GM20000 (cell line): ENCODE results near the gene TLR2.

Experiments
- DNase-seq: peaks from one replicate; pipeline ENCODE4 v3.0.0; 2012; ENCODE audit warnings: low spot score
- CTCF ChIP-seq: IDR thresholded peaks from 2 replicates; pipeline ENCODE4 v1.5.1; 2012; ENCODE audit warnings: mild to moderate bottlenecking, control low read depth; ENCODE audit errors: extremely low read depth, missing control alignments

Gene TLR2

DNA sequence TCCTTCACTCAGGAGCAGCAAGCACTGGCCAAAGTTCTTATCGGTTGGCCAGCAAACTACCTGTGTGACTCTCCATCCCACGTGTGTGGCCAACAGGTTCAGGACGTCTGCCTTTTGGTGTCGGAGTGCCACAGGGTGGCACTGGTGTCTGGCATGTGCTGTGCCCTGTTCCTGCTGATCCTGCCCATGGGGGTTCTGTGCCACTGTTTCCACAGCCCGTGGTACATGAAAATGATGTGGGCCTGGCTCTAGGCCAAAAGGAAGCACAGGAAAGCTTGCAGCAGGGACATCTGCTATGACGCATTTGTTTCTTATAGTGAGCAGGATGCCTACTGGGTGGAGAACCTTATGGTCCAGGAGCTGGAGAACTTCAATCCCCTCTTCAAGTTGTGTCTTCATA lies 4.6 kb upstream of the TLR2 start:
- DNase-seq: no peak

DNA sequence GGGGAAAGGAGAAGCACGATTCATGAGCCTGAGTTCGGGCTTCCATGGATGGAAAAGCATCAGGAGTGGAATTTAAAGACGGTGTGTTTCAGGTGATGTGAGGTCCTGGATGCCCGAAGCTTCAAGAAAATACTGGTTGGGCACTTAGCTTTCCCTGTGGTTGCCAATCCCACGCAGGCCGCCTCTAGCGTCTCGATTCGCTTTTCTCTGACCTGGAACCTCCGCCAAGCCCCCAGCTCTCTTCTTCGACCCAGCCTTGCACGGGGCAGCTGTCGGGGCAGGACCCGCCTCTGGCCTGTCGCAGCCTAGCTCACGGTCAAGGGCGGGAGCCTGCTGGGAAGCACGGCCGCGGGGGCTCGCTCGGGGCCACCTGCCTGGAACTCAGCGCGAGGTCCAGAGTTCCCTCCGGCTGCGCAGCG lies 308 bp upstream of the TLR2 start:
- no peak for DNase-seq
- TF ChIP-seq CTCF: no peak

More for the DNA sequence above, 4.6 kb upstream of the TLR2 start:
- no peak for TF ChIP-seq CTCF

DNA sequence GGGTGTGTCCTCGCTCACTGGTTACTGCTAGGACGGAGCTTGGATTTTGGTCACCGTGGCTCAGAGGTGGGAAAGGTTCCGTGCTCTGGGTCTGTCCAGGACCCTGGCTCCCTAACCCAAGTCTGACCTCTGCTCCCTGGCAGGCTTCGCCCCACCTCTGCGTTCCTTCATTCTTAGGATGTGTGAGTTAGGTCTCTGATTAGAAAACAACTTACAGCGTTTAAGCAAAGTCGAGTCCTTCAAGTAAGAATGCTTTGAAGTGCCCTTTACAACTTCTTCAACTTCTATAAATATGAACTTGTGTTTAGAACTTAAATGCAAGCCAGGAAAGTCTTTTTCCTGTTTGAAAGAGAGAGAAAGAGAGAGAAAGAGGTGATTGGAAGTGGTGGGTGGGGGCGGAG lies 891 bp downstream of the TLR2 start:
- TF ChIP-seq CTCF: no peak
- peak; percentile 47 for DNase-seq

- no peak for TF ChIP-seq CTCF
- no peak for DNase-seq
These were observed 20.4 kb downstream of the TLR2 start for GRCh38 chr4:153704522-153704921.

DNA sequence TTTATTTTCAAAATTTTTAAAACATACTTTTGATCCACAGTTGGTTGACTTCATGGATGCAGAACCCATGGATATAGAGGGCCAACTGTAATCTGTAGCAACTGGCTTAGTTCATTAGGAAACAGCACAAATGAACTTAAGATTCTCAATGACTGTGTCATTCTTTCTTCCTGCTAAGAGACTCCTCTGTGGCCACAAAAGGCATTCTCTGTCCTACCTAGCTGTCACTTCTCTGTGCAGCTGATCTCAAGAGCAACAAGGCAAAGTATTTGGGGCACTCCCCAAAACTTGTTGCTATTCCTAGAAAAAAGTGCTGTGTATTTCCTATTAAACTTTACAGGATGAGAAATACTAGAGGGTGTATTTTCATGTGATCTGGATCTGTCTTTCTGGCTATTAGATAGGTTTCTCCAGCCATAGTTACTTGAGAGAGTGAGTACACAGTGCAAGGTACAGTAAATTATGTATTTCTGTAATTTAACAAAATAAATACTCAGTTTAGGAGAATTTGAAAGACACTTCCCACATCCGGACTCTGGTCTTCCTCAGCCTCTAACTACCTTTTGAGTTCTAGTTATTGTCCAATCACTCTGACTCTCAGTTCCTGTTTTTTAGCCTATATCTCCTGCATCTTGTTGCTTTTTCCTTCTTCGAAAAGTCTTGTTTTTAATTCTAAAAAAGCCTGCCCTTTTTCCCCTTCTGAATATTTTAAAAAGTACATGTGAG lies 21.8 kb downstream of the TLR2 start:
- no peak for DNase-seq
- no peak for TF ChIP-seq CTCF

DNA sequence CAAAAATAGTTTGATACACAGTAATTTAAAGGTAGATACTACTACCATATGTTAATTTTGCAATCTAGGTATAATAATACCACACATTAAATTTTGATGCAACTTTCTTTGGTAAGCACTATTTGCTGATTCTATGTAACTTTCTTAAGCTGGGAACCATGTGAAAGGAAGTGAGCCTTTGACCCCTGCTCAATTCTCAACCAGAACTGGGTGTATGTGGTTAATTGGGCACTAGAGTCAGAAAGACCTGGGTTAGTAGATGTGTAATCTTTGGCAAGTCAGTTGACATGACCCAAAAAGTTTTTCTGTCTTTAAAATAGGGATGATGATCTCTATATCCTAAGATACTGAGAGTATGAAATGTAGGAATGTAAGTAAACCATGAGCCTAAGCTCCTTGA lies 22.4 kb downstream of the TLR2 start:
- DNase-seq: no peak
- TF ChIP-seq CTCF: no peak

- DNase-seq: no peak
- TF ChIP-seq CTCF: no peak
These were observed 26.6 kb downstream of the TLR2 start for GRCh38 chr4:153710681-153711080.
